HCT116 (cell line): ENCODE data around the gene CCL24. TPM values are rescaled to one million over a fixed set of nuclear protein-coding genes. Genes with fewer than 3 reads are reported as not detected.

Experiments used
- ATAC-seq: fragments of 200-7000 bp; cut with Tn5 transposase; 2 replicates; pipeline ENCODE4 v1.9.1; 2020; ENCODE audit warnings: mild to moderate bottlenecking, moderate library complexity
- BruUV-seq: library from RNA; stranded (reverse); fragments of 400-500 nt; replicated peaks from 2 replicates; lab custom pipeline; 2021; lab: Mats Ljungman, UMichigan
- CTCF ChIA-PET: fragments of 300-600 bp; sonication (Branson Sonifier 250); formaldehyde crosslinking; loops from one replicate; lab custom pipeline; 2021; ENCODE audit warnings: antibody characterized with exemption; lab: Charles Lee
- POLR2A ChIA-PET: fragments of 300-600, 350-600 bp; sonication (Branson Sonifier 250); formaldehyde crosslinking; loops from one replicate; lab custom pipeline; 2021; ENCODE audit warnings: antibody characterized with exemption; lab: Charles Lee
- RAD21 ChIA-PET, 2 experiments: fragments of 300-600 bp; sonication (Branson Sonifier 250); formaldehyde crosslinking; loops; one replicate each; lab custom pipeline; 2023; ENCODE audit warnings: low total read pairs in 2 of 2; ENCODE audit not compliant: uncharacterized antibody in 2 of 2, unreplicated experiment in 2 of 2, low non-redundant PET in 1 of 2; lab: Charles Lee
- DNase-seq: peaks from one replicate; pipeline ENCODE4 v3.0.0-alpha.2; 2010; ENCODE audit warnings: low read depth, low spot score
- H2AFZ ChIP-seq: fragments of 200-600 bp; shearing (Covaris generic), sonication (generic); 2 replicates; pipeline ENCODE4 v1.6.1; 2017; ENCODE audit warnings: low read depth, mixed run types, mixed read lengths, antibody characterized with exemption, low read length; ENCODE audit not compliant: poor library complexity, severe bottlenecking
- H3K27ac ChIP-seq: 2 replicates; pipeline ENCODE4 v1.5.1; 2012; ENCODE audit warnings: low read depth, low read length
- H3K27me3 ChIP-seq: fragments of 200-600 bp; sonication (generic); 2 replicates; pipeline ENCODE4 v1.6.1; 2016; ENCODE audit warnings: mixed run types, low read length, mixed read lengths; ENCODE audit not compliant: insufficient read depth
- H3K36me3 ChIP-seq, 2 experiments: fragments of 200-500 bp in 1 of 2; fragments of 200-600 bp in 1 of 2; sonication (Bioruptor generic) in 1 of 2; sonication (generic) in 1 of 2; 2 replicates each; pipeline versions ENCODE4 v1.5.1 to v1.6.1; 2014 to 2016; ENCODE audit warnings: low read length in 2 of 2, inconsistent platforms in 1 of 2, mixed read lengths in 1 of 2, mixed run types in 1 of 2; ENCODE audit not compliant: insufficient read depth in 2 of 2, control insufficient read depth in 1 of 2
- H3K4me1 ChIP-seq, 2 experiments: fragments of 200-600 bp in 1 of 2; sonication (generic) in 1 of 2; 2 replicates each; pipeline versions ENCODE4 v1.5.1 to v1.6.1; 2012 to 2017; ENCODE audit warnings: low read length in 2 of 2, inconsistent platforms in 1 of 2, mild to moderate bottlenecking in 1 of 2, mixed read lengths in 1 of 2, mixed run types in 1 of 2, moderate library complexity in 1 of 2; ENCODE audit not compliant: insufficient read depth in 2 of 2, control insufficient read depth in 1 of 2
- H3K4me2 ChIP-seq: fragments of 200-600 bp; sonication (generic); 2 replicates; pipeline ENCODE4 v1.6.1; 2017; ENCODE audit warnings: mixed run types, low read length, mixed read lengths
- H3K4me3 ChIP-seq, 2 experiments: fragments of 200-600 bp in 1 of 2; sonication (generic) in 1 of 2; replicated peaks in 1 of 2; 2 replicates each; pipeline ENCODE4 v1.5.1; 2011 to 2016; ENCODE audit warnings: low read length in 2 of 2, control low read depth in 1 of 2, low read depth in 1 of 2, mild to moderate bottlenecking in 1 of 2, mixed read lengths in 1 of 2, mixed run types in 1 of 2
- H3K79me2 ChIP-seq: fragments of 200-600 bp; sonication (generic); 2 replicates; pipeline ENCODE4 v1.6.1; 2017; ENCODE audit warnings: mild to moderate bottlenecking, mixed run types, low read length, moderate library complexity, mixed read lengths; ENCODE audit not compliant: insufficient read depth
- H3K9ac ChIP-seq: fragments of 200-600 bp; sonication (generic); 2 replicates; pipeline ENCODE4 v1.6.1; 2016; ENCODE audit warnings: low read length, mixed read lengths
- H3K9me2 ChIP-seq: fragments of 200-600 bp; sonication (generic), shearing (Covaris generic); 2 replicates; pipeline ENCODE4 v1.6.1; 2017; ENCODE audit warnings: mixed run types, mild to moderate bottlenecking, moderate library complexity; ENCODE audit not compliant: insufficient read depth
- H3K9me3 ChIP-seq, 2 experiments: fragments of 200-500 bp in 1 of 2; fragments of 200-600 bp in 1 of 2; sonication (Bioruptor generic) in 1 of 2; sonication (generic) in 1 of 2; 2 replicates each; pipeline ENCODE4 v1.6.1; 2014 to 2017; ENCODE audit warnings: low read length in 2 of 2, mixed read lengths in 2 of 2, inconsistent platforms in 1 of 2, low read depth in 1 of 2, mild to moderate bottlenecking in 1 of 2, mixed run types in 1 of 2, moderate library complexity in 1 of 2; ENCODE audit not compliant: control insufficient read depth in 1 of 2, insufficient read depth in 1 of 2
- H4K20me1 ChIP-seq: fragments of 200-600 bp; sonication (generic), shearing (Covaris generic); 2 replicates; pipeline ENCODE4 v1.6.1; 2017; ENCODE audit warnings: mixed run types, mild to moderate bottlenecking, moderate library complexity; ENCODE audit not compliant: insufficient read depth
- ATF3 ChIP-seq: IDR thresholded peaks from 2 replicates; pipeline ENCODE4 v1.6.1; 2012
- CTCF ChIP-seq, 3 experiments: fragments of 200-600 bp in 1 of 3; sonication (generic) in 1 of 3; IDR thresholded peaks in 2 of 3; conservative IDR thresholded peaks in 1 of 3; 2 replicates each; pipeline ENCODE4 v1.5.1; 2012 to 2017; ENCODE audit warnings: low read depth in 2 of 3, low read length in 2 of 3, antibody characterized with exemption in 1 of 3, borderline replicate concordance in 1 of 3, control low read depth in 1 of 3, mild to moderate bottlenecking in 1 of 3, mixed read lengths in 1 of 3, mixed run types in 1 of 3, moderate library complexity in 1 of 3; ENCODE audit not compliant: insufficient read depth in 1 of 3
- EGR1 ChIP-seq: IDR thresholded peaks from 2 replicates; pipeline ENCODE4 v1.6.1; 2012; ENCODE audit warnings: low read depth
- EZH2phosphoT487 ChIP-seq: fragments of 200-600 bp; IDR thresholded peaks from 2 replicates; pipeline ENCODE4 v1.6.1; 2018; ENCODE audit warnings: antibody characterized with exemption, borderline replicate concordance
- RAD21 ChIP-seq: IDR thresholded peaks from 2 replicates; pipeline ENCODE4 v1.6.1; 2012; ENCODE audit warnings: low read depth, mild to moderate bottlenecking
- SIN3A ChIP-seq: IDR thresholded peaks from 2 replicates; pipeline ENCODE4 v1.6.1; 2012; ENCODE audit warnings: low read depth
- SP1 ChIP-seq: IDR thresholded peaks from 2 replicates; pipeline ENCODE4 v1.6.1; 2012; ENCODE audit warnings: low read depth
- TCF7L2 ChIP-seq: IDR thresholded peaks from 2 replicates; pipeline ENCODE4 v1.7.0; 2011; ENCODE audit warnings: borderline replicate concordance, inconsistent platforms; ENCODE audit not compliant: insufficient read depth, insufficient read length; ENCODE audit errors: extremely low read depth
- YY1 ChIP-seq: IDR thresholded peaks from 2 replicates; pipeline ENCODE4 v1.6.1; 2011; ENCODE audit warnings: low read length, low read depth, moderate library complexity, mild to moderate bottlenecking; ENCODE audit not compliant: insufficient replicate concordance; ENCODE audit errors: extremely low read depth
- intact Hi-C: fragments of 100-400 bp; cut with micrococcal nuclease; formaldehyde crosslinking; loops from 2 replicates; pipeline ENCODE4 v1.10.0; 2022
- total RNA-seq: library from RNA; stranded (reverse); gene quantifications from one replicate; pipeline ENCODE4 v1.2.1, GENCODE V29; 2021; ENCODE audit not compliant: unreplicated experiment
- TF ChIP-seq, protein P1 (sequence below): IDR thresholded peaks from 2 replicates; pipeline ENCODE4 v1.6.1; 2012

CCL24 gene
- total RNA-seq, 1 experiment from 2014 or later, result not detected

GRCh38 chr7:75771224-75771623, 42.4 kb downstream of the CCL24 start:
- H3K27me3 ChIP-seq, result no peaks in the 10 kb centered on the region
- ATAC-seq (no peak), DNase-seq (no peak)
- ChIA-PET POLR2A (no interaction called here), CTCF (interaction anchor here (1.5 kb wide), 1 partner anchor 9 kb away, joined by 8 read pairs; no protein-coding TSS in a partner anchor), RAD21 (no interaction called here)
- no peak overlapping the region for H3K27ac ChIP-seq
- H3K9ac ChIP-seq, result no peak overlapping the region
- H3K9me3 ChIP-seq, result no peaks in the 10 kb centered on the region
- H3K79me2 ChIP-seq, result no peaks in the 10 kb centered on the region
- H3K4me2 ChIP-seq, result no peak overlapping the region
- no peak overlapping the region for H2AFZ ChIP-seq
- no peak overlapping the region for H3K4me3 ChIP-seq
- intact Hi-C loops, result no loop called here
- no peaks in the 10 kb centered on the region for H3K9me2 ChIP-seq
- H4K20me1 ChIP-seq, result no peaks in the 10 kb centered on the region
- TF ChIP-seq, protein P1, sequence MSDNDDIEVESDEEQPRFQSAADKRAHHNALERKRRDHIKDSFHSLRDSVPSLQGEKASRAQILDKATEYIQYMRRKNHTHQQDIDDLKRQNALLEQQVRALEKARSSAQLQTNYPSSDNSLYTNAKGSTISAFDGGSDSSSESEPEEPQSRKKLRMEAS, result no peak
- no peak for TF ChIP-seq EGR1
- TF ChIP-seq SIN3A, result no peak
- TF ChIP-seq CTCF (IDR thresholded peaks at IDR 0.05 in 2 of 3, conservative IDR thresholded peaks at IDR 0.05 in 1 of 3; ENCODE audit: borderline replicate concordance in 1 of 3, insufficient read depth in 1 of 3, low read depth in 2 of 3, low read length in 2 of 3), result no peak
- no TSS peak for BruUV-seq
- H3K4me1 ChIP-seq, result peaks cover 6 to 16% of the 10 kb centered on the region in 2 experiments; a peak in 3 of 4 replicates
- H3K36me3 ChIP-seq, result no peaks in the 10 kb centered on the region

DNA sequence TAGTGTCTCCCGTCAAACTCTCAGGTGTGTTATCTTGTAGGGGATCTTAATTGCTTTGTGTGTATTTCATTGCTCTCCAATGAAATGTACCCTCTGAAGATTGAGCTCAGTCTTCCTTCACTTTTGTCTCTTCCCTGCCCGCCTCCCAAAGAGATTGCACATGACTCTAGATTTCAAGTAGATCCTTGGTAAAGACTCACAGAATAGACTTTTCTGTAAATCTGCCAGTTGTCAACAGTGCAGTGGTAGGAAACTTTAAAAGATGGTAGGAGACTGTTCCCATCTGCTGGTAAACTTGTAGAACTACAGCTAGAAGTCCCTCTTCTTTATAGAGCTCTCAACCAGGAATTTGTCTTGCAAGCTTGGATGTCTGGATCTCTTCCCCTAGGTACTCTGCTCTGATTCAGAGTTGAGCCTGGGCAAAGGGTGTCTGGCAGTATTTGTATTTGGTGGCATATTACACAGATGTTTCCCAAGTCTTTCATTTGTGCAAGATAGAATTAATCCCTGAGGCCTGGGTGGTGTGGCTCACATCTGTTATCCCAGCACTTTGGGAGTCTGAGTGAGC, 51.2 kb downstream of the CCL24 start:
- Histone ChIP-seq H3K79me2 (no peaks in the 10 kb centered on the region), H3K4me3 (no peak overlapping the region), H2AFZ (no peak overlapping the region), H3K4me1 (no peaks in the 10 kb centered on the region), H3K36me3 (no peaks in the 10 kb centered on the region), H3K9me2 (no peaks in the 10 kb centered on the region), H3K4me2 (no peak overlapping the region), H3K27me3 (no peaks in the 10 kb centered on the region), H3K9ac (no peak overlapping the region), H3K27ac (no peak overlapping the region), H4K20me1 (no peaks in the 10 kb centered on the region), H3K9me3 (no peaks in the 10 kb centered on the region)
- CTCF ChIA-PET, result interaction anchor here (0.6 to 1.1 kb wide), 12 partner anchors 9 to 685 kb away, joined by 3 to 15 read pairs (median 4); partner anchors contain the start of gene CCL26
- POLR2A ChIA-PET, result interaction anchor here (0.6 kb wide), 1 partner anchor 154 kb away, joined by 3 read pairs; no protein-coding TSS in a partner anchor
- no TSS peak for BruUV-seq
- peak; percentile 40 for DNase-seq
- TF ChIP-seq EZH2phosphoT487 (no peak), SP1 (no peak), TCF7L2 (no peak), ATF3 (no peak), CTCF (IDR thresholded peaks at IDR 0.05 in 2 of 3, conservative IDR thresholded peaks at IDR 0.05 in 1 of 3; ENCODE audit: borderline replicate concordance in 1 of 3, insufficient read depth in 1 of 3, low read depth in 2 of 3, low read length in 2 of 3) (peak; percentile 62 to 77 (median 68); a peak in 5 of 6 replicates), RAD21 (peak; percentile 92), YY1 (no peak)
- ATAC-seq, result peak; percentile 93
- RAD21 ChIA-PET, result interaction anchor here (0.6 to 1.0 kb wide), 5 partner anchors 165 to 259 kb away, joined by 3 to 7 read pairs (median 3); no protein-coding TSS in a partner anchor
- intact Hi-C loops, result loop anchor here (1.0 to 10.0 kb wide), 2 partner anchors 147 to 262 kb away; no protein-coding TSS in a partner anchor
